ENCODE results near the gene RNF166.

- TF ChIP-seq FOXM1 (IDR thresholded peaks at IDR 0.05; ENCODE audit: borderline replicate concordance) (no peak), NFRKB (IDR thresholded peaks at IDR 0.05) (no peak), ARNT (IDR thresholded peaks at IDR 0.05) (no peak), BHLHE40 (IDR thresholded peaks at IDR 0.05; ENCODE audit: borderline replicate concordance) (no peak), FOXK2 (IDR thresholded peaks at IDR 0.05) (no peak), TARDBP (IDR thresholded peaks at IDR 0.05) (no peak)
Measured at GRCh38 chr16:88714420-88715302, 8.5 kb upstream of the RNF166 start.
